SIG-M5 treated with dmso at 0.1 percent for 504 hours (cell line): ENCODE data around the gene APOL2.
"Not testable (repeated sequence)": the region's sequence is repeated elsewhere in the genome, so short reads cannot be mapped to it uniquely, and the experiment has no call there.

Experiments
- DNase-seq: peaks from one replicate; lab custom pipeline; 2025; ENCODE audit not compliant: unreplicated experiment; lab: John Stamatoyannopoulos, UW

The APOL2 gene

DNA sequence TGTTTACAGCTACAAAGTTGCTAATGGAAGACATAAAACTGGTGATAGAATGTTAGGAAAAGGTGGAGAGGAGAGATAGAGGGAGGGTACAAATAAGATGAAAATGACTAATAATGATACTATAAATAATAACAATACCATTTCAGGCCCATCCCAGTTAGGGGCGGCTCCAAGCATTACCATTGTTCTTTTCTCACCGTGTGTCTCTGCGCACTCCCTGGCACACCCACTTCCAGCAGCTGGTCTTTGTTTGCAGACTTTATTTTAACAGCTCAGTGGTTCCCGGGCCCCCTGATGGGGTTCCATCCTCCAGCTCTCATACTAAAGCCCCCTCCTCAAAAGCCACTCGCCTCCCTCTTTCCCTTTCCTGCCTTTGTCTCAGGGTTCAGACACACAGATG lies 38.3 kb downstream of the APOL2 start:
- DNase-seq = not testable (repeated sequence)

DNA sequence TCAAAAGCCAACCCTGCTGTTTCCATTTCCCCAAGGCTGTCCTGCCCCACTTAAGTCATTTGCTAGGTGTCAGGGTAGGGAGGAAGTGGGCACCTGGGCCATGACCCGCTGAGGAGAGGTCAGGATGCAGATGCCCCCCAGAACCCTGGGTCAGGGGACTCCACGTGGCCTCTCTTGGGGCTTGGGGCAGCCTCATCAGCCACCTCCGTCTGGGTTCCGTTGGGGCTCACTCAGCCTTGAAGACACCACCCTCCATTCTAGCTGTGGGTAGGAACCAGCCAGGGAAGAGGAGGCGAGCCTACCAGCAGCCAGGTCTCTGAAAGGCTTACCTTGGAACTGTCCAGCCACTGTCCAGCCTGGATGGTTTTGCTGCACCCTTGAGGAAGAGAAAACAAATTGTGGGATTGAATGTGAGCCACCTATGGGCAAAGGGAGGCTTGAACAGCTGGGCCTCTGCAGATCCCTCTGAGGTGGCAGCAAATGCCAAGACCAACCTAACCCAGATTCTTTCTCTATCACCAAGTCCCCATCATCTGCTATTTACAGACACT lies 40.3 kb downstream of the APOL2 start:
- DNase-seq = no peak

DNA sequence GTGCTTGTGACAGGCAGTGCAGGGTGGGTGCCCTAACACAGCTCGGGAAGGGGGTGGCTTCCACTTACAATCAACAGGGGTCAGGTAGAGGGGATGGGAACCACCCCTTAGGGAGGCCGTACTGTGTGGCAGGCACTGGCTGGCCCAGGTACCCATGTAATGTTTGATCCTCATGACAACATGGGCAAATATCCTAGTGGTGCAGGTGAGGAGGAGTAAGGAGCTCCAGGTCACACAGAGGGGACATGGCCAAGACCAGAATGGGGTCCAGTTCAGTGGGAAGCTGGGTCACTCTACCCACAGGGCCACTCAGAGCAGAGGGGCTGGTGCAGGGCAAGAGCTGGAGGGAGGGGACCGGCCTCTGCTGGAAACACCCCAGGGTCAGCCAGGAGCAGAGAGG lies 40.8 kb downstream of the APOL2 start:
- DNase-seq = no peak

DNA sequence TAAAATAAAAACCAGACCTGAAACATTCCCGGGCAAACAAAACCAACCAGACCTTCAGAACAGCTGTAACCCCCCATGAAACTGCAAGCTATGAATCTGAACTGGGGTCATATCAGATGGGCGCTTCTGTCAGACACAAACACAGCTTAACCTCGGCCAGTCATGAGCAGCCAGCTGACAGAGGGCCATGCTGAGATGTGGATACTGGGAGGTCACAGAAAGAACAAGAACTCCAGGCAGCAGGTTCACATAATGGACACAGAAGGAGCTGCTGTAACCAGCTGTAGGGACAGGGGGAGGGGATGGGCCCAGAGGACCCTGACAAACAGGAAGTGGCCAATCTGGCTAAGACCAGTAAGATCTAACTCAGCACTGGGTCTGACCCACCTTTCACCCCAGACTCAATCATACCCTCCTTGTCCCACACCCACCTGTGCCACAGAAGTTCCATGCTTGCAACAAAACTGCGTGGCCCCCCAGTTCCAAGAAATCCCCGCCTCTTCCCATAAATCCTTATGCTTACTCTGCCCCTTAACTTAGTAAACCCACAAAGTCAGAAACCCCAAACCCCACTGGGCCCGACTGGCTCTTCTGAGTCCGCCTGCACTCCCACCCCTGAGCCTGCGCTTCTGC lies 41.7 kb downstream of the APOL2 start:
- DNase-seq = no peak

DNA sequence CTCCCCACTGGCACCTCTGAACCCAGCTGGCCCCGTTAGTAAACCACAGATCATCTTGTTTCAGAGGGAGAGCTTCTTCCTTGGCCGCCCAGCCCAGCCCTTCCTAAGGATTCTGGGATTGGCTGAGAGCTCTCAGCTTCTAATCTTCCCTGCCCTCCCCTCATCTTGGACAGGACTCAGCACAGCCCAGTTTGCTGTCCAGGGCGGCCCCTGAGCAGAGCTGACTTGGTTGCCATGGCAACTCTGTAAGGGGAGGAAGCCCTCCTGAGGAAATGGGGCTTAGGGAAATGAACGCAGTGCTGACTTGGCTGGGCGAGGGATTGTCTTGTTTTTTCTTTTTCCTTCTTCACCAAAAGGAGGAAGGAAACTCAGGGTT lies 42.3 kb downstream of the APOL2 start:
- no peak for DNase-seq

DNA sequence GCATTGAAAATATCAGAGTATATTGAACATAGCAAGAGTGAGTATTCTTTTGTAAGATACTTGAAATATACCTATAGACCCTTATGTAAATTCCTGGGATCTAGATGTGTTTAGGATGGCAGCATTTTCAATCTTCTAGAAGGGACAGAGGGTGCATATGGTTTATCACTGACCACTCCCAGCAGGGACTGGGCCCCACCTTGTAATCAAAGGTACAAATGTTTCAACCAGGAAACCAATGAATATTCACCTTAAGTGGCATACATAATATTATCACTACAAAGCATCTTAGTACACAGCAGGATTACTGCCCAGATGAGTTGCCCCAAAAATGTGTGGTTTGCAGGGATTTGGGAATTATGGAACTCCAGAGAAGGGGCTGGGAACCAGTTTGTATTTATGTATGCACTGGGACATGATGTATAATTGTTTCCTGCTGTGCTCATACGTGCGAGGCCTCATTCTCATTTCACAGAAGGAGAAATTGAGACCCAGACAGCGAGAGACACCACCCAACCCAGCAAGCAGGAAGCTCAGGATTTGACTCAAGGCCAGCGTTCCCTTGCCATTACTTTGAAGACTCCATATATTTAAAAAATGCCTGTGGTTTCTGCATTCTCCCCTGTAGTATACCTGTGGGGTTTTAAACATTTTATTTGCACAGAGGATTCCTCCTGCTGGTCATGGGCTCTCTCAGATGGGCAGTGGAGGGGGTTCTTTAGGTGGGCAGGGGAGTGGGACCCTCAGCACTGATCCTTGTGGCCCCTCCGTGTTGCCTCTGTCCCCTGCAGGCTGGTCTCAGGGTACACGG lies 42.9 kb downstream of the APOL2 start:
- DNase-seq = no peak

DNA sequence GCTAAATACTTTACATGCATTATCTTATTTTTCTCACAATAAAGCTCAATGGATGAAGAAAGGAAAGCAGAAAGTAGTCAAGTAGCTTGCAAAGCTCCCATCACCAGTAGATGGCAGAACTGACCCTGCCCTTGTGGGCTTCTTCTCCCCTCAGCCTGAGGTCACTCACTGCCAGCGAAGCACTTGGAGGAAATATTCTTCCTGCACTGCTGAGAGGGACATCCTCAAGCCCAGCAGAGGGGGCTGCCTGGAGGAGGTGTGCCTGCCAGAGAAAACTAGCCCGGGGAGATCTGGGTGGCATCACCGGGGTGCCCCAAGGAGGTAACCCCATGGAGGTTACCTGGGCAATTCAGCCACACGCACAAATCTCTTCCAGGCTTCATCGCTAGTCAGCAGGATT lies 44.4 kb downstream of the APOL2 start:
- peak; percentile 28 for DNase-seq

DNA sequence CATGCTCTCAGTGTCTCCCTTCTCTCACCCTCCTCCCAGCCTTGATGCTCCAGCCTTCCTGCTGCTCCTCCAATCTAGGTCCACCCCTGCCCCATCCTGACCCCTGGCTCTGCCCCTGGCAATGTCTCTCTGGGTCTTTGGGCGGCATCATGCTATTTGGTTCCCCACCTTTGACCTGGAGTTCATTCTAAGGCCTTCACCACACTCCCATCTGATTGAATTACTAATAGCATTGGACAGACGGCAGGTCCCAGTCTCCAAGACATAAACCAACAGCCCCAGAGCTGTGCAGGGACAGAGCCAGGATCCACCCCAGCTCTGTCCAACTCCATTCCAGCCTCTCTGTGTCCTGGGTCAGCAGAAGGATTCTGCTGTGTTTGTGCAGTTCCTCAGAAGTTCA lies 44.9 kb downstream of the APOL2 start:
- no peak for DNase-seq

DNA sequence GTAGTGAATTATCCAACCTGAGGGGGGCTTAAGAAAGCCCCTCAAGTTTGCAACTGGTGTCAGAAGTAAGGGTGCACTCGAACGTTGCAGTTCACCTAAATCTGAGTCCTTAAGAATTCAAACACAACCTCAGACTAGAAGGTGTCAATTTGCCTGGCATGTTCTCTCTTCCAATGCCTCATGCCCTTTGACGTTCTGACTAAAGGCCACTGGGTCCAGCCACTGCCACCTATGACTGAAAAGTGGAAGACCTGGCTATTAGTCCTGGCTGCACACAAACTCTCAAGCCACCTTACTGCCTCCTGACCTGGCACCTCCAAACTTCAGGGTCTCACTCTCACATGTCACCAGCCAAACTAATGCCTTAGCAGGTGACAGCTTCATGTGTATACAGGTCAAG lies 45.8 kb downstream of the APOL2 start:
- no peak for DNase-seq

DNA sequence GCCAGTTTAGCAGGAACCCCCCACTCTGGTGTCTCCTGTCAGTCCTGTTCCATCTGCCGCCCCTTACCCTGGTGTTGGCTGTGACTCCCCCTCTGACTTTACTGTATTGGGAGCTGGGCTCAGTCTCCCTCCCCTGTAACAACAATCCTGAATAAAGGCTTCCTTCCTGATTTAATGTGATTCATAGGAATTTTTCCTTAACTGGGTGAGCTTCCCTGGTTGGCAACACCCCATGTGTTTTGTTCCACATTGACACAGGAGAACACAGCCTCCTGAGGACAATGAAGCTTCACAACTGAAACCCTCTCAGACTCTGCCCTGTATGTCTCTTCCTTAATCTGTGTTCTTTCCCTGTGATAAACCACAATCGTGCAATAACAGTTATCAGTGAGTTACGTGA lies 46.2 kb downstream of the APOL2 start:
- DNase-seq = no peak

DNA sequence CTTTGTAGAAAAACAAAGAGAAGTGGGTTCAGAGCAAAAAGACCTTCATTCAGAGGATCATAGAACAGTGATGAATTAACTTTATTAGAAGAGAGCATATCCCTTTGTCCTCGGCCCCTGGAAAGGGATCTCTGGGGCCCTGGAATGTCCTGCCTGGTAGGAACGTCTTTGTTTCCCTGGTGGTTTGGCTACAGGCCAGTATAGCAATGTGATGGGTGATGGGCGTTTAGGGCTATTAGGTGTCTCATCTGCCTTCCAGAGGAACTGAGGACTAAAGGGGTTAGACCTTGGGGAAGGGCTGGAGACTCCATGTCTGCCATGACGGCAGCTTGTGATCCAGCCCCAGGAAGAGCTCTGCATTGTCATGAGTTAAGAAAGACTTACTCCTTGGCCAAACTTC lies 46.8 kb downstream of the APOL2 start:
- DNase-seq = no peak

DNA sequence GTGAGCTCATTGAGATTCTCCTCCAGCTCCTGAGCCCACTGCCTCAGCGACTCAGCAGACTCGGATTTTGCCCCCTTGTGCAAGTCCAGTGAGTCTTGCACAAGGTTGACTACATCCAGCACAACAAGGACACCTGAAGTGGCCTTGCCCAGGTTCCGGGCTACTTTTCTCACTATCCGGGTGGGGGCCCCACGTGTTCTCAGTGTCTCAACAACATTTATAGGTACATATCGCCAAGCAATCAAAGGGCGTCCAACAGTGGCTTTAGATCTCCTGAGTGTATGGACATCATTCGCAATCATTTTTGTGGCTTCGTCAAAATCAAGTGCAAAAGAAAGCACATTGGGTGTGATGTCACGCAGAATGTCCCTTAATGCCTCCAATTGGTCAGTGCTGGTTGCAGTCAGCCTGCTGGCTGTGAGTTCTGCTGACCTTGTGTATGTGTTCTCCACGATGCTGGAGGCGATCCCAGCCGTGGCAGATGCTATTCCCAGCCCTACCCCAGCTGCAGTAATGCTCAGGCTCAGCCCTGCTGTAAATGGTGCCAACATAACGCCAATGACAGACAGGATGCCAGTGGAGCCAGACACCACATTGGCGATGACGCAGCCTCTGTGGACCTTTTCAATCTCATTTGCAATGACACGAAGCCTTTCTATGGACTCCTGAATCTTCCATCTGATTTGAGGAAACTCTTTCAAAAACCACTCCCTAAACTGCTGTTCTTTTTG lies 48.1 kb downstream of the APOL2 start:
- DNase-seq = no peak

DNA sequence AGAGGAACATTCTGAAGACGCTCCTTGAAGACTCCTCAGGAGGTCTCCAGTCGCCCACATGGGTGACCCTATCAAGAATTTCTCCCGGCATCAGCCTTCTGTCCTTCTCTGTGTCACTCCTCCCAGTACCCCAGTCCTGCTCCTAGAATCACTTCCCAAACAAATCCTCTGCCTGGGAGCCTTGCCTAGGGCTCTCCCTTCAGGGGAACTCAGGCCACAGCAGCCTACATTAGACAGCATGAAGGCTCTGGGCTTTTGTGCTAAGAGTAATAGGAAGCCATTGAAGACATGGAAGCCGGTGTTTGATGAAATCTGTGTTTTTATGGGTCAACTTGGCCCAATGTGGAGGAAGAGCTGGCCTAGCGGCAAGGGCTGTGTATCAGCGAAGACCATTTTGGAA lies 51.5 kb downstream of the APOL2 start:
- DNase-seq = not testable (repeated sequence)

DNA sequence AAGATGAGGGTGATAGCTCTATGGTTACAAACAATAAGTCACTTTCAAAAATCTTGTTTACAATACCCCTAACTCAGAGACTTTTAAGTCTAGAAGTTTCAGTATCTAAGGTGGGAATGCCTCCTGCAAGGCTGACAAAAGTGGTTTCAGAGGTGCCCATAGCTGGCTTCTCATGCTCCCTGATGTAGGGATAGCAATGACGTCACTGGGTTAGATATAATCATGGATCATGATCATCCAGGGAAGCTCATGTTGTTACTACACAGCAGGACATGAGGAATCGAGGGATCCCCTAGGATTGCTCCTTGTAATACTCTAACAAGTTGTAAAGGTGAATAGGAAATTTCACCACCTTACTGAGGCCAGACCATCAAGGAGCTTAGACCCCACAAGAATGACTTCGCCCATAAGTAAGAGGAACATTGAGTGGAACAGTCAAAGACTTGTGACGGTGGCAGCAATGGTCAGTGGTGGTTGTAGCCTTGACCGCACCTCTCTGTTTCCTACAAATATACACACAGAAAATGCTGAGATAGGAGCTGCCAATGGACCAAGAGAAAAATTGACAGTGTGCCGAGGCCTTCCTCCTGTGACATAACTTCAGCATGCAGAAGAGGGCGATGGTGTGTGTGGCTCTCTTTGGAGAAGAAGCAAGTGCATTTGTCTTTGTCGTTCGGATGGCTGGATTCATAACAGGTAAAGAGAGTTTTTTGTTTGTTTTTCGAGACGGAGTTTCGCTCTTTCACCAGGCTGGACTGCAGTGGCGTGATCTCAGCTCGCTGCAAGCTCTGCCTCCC lies 53.3 kb downstream of the APOL2 start:
- DNase-seq = no peak

DNA sequence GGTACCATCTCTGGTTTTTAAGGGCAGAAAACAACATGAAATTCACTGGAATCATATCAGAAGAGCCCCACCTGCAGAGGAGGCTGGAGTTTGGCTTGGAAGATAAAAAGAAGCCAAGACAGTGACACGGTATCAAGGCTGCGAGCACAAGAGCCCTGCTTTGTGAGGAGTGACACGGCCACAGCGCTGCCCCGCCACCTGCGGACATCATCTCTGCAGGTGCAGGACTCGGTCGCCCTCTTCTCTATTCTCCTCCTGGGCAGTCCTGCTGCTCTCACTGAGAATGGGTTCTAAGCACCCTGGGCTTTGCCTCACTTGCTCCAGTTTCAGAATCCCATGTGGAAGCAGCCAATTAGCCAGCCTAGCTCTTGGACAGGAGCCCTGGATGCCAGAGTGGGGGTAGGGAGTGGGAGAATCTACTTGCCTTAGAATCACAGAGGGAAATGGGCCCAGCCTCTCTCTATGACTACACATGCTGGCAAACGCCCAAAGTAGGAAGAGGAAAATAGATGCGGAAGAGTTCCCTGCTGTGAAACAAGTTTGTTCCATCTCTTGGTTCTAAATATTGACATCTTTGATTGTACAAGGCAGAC lies 54.8 kb downstream of the APOL2 start:
- no peak for DNase-seq

DNA sequence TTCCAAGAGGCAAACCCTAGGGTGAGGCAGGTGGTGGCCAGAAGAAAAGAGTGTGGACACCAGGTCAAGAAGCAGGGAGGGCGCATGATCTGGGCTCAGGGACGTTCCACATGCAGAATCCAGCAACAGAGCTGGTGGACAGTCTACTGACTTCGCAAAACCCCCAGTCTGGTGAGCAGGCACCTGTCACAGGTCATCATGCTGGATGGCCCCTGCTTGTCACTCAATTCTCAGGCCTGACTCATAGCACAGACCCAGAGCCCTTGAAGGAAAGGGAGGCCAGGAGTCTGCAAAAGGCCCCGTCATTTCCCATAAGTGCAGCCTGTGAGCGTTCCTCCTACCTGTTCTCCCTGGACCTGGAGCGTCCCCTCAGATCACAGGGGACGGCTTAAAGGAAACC lies 55.9 kb downstream of the APOL2 start:
- DNase-seq = no peak

DNA sequence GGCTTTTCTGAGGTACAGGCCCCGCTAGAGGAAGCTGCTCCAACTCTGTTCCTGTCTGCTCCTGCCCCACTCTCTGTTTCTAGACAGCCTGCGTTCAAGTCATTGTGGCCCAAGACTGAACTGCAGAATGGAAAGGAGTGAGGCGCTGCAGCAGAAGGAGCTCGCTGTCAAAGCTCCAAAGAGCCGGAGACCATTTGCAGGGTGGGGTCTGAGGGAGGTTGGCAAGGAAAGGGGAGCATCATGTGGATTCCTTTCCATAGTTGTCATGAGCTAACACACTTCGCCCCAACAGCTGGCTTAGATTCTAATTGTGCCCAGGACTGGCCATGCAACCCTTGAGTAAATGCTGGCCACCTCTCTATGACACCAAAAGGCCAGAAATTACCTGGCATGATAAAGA lies 56.5 kb downstream of the APOL2 start:
- DNase-seq = no peak

DNA sequence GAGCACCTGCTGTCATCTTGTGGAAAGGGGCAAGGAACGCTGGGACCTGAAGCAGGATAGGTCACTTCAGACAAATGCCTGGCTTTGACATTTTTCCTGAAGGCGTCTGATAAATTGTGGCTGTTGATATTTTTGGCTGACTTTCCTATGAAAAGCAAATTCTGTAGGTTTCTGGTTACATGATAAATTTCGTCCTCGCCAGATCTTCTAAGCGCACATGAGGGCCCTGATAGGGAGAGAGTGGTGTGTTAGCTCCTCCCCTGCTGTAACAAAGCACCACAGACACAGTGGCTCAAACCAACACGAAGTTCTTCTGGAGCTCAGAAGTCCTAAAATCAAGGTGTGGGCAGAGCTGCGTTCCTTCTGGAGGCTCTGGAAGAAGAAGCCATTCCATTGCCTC lies 57.3 kb downstream of the APOL2 start:
- DNase-seq = no peak

DNA sequence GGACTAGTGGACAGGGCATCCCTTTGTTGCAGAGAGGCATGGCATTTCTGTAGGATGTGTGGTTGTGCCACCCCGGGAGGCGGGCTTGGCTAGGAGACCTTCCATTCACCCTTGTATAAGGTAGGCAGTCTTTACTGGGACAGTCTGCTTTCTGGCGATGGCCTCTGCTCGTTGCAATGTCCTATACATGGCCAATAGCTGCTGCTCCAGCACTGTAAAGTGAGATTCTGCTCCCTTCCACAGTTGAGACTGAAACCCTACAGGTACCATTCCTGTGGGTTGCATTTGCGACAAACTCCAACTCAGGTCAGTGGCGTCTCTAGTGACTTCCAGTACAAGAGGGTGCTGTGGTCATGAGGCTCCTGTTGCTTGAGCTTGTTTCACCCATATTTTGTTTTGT lies 58.4 kb downstream of the APOL2 start:
- DNase-seq = no peak

DNA sequence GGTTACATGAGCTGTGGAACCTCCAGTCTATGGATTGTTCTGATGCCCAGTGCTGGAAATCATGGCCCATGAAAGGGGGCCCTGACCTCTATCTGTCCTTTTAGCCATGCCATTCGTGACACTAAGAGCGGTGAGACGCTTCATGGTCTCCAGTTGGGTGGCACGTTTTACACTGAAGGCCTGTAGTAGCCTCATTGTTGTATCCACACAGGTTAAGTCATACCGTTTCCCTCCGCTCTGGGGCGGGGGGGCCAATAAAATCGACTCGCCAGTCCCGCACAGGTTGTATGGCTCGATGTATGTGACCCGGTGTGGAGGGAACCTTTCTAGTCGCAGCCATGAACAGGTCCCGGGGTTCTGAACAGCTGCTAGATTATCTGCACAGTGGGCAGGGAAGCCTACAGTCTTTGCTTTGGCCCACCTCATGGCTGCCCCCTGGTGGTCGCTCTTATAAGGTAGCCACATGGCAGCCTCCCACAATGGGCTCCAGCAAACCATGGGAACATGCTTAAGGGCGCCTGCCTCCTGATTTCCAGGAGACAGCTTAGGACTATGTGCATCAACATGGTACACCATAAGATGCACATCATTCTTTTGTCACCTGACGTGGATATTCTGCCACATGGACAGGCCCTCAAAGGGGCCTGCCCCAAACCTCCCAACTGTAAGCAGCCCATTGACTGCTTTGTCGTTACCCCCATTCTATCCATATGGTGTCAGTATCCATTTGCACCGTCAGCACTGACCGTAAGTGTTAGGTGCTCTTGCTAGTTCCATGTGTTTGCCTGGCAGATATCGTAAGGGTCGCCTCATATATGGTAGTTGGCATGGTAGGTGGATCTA lies 59.1 kb downstream of the APOL2 start:
- peak; percentile 42 for DNase-seq
